GM12878 (cell line): ENCODE data around the gene MARCHF10. TPM values are rescaled to one million over a fixed set of nuclear protein-coding genes. Genes with fewer than 3 reads are reported as not detected.

Source experiments
- ATAC-seq: fragments of 200-7000 bp; cut with Tn5 transposase; 3 replicates; pipeline ENCODE4 v1.9.1; 2020; ENCODE audit warnings: mild to moderate bottlenecking, moderate library complexity
- BruUV-seq: library from RNA; stranded (reverse); fragments of 400-500 nt; replicated peaks from 2 replicates; lab custom pipeline; 2021; lab: Mats Ljungman, UMichigan
- CTCF ChIA-PET: fragments of 300-600 bp; sonication (Branson Sonifier 250); formaldehyde crosslinking; extraction: SDS; loops from one replicate; lab custom pipeline; 2021; ENCODE audit warnings: inconsistent platforms; lab: Yijun Ruan, JAX
- POLR2A ChIA-PET: fragments of 350-600 bp; formaldehyde crosslinking; extraction: SDS; loops from one replicate; lab custom pipeline; 2021; ENCODE audit warnings: inconsistent platforms; lab: Charles Lee
- RAD21 ChIA-PET: fragments of 300-600 bp; sonication (Branson Sonifier 250); formaldehyde crosslinking; loops from one replicate; lab custom pipeline; 2023; ENCODE audit warnings: antibody characterized with exemption; ENCODE audit not compliant: unreplicated experiment; lab: Charles Lee
- SMC1A ChIA-PET: fragments of 300-600 bp; sonication (Branson Sonifier 250); formaldehyde crosslinking; loops from one replicate; lab custom pipeline; 2023; ENCODE audit not compliant: unreplicated experiment, uncharacterized antibody; lab: Charles Lee
- DNase-seq: peaks from one replicate; pipeline ENCODE4 v3.0.0-alpha.2; 2011; ENCODE audit warnings: low read depth, low spot score
- FAIRE-seq: peaks from 3 replicates; lab custom pipeline; 2011; peaks lifted over from hg19 to GRCh38; lab: Jason Lieb, UNC
- H2AFZ ChIP-seq: 2 replicates; pipeline ENCODE4 v1.6.0; 2011; ENCODE audit warnings: low read depth, low read length, control low read depth; ENCODE audit not compliant: control insufficient read depth
- H3K27ac ChIP-seq: 2 replicates; pipeline ENCODE4 v1.5.1; 2011; ENCODE audit warnings: control low read depth; ENCODE audit not compliant: control insufficient read depth, insufficient read depth
- H3K27me3 ChIP-seq, 2 experiments: replicated peaks in 1 of 2; 2 replicates each; pipeline versions ENCODE4 v1.6.0 to v1.6.1; 2011; ENCODE audit warnings: low read length in 1 of 2; ENCODE audit not compliant: control insufficient read depth in 2 of 2, insufficient read depth in 2 of 2
- H3K36me3 ChIP-seq, 2 experiments: 2 replicates each; pipeline ENCODE4 v1.5.1; 2011; ENCODE audit warnings: low read length in 1 of 2; ENCODE audit not compliant: control insufficient read depth in 2 of 2, insufficient read depth in 2 of 2
- H3K4me1 ChIP-seq: 2 replicates; pipeline ENCODE4 v1.6.1; 2011; ENCODE audit warnings: mild to moderate bottlenecking, low read length, moderate library complexity, mixed read lengths; ENCODE audit not compliant: control insufficient read depth, insufficient read depth
- H3K4me2 ChIP-seq: 2 replicates; pipeline ENCODE4 v1.6.0; 2011; ENCODE audit warnings: control low read depth; ENCODE audit not compliant: control insufficient read depth, insufficient read depth
- H3K4me3 ChIP-seq: fragments of 200-600 bp; sonication (generic); 2 replicates; pipeline ENCODE4 v1.5.1; 2016
- H3K79me2 ChIP-seq: 2 replicates; pipeline ENCODE4 v1.6.0; 2011; ENCODE audit warnings: low read length; ENCODE audit not compliant: control insufficient read depth, insufficient read depth
- H3K9ac ChIP-seq: 2 replicates; pipeline ENCODE4 v1.8.0; 2011; ENCODE audit warnings: low read length, control low read depth, mixed read lengths; ENCODE audit not compliant: control insufficient read depth, insufficient read depth
- H3K9me3 ChIP-seq: replicated peaks from 3 replicates; pipeline ENCODE4 v1.5.1; 2011; ENCODE audit warnings: mild to moderate bottlenecking, low read length; ENCODE audit not compliant: control insufficient read depth, insufficient read depth
- H4K20me1 ChIP-seq: 2 replicates; pipeline ENCODE4 v1.6.0; 2011; ENCODE audit not compliant: control insufficient read depth, insufficient read depth
- LARP7 ChIP-seq: fragments of 450-650 bp; IDR thresholded peaks from 2 replicates; pipeline ENCODE4 v1.6.1; 2017; ENCODE audit warnings: mild to moderate bottlenecking
- PAX5 ChIP-seq: IDR thresholded peaks from 2 replicates; pipeline ENCODE4 v1.6.1; 2011; ENCODE audit warnings: low read depth, low read length, borderline replicate concordance
- RB1 ChIP-seq: fragments of 450-650 bp; formaldehyde crosslinking; IDR thresholded peaks from 2 replicates; pipeline ENCODE4 v1.6.1; 2017; ENCODE audit warnings: mild to moderate bottlenecking, borderline replicate concordance
- RCOR1 ChIP-seq: conservative IDR thresholded peaks from 2 replicates; pipeline ENCODE4 v1.6.1; 2012; ENCODE audit warnings: low read depth, low read length, improper control_type of control experiment
- WGBS: methylation state at CpG from one replicate; pipeline ENCODE4 v1.1.6; 2016; ENCODE audit warnings: low lambda C conversion rate; ENCODE audit not compliant: insufficient replicate concordance, insufficient coverage; ENCODE audit errors: missing lambda C conversion rate; 5-methylcytosine and 5-hydroxymethylcytosine counted together
- in situ Hi-C: fragments of 300-500 bp; cut with MboI; formaldehyde crosslinking; loops from 9 replicates; pipeline ENCODE4 v1.14.3; 2018; ENCODE audit warnings: mixed read lengths
- intact Hi-C: fragments of 100-400 bp; cut with micrococcal nuclease; formaldehyde crosslinking; loops from one replicate; pipeline ENCODE4 v1.14.2; 2022; ENCODE audit not compliant: unreplicated experiment
- polyA plus RNA-seq, 11 experiments: library from polyadenylated mRNA; depleted of rRNA in 4 of 11; unstranded in 6 of 11; stranded (reverse) in 5 of 11; fragments of >200 nt; fragmentation: Nextera tagmentation in 4 of 11; fragmentation: Illumina TruSeq in 1 of 11; extraction: Ambion mirVana in 4 of 11; extraction: Trizol in 1 of 11; gene quantifications; 1 replicate in 1 of 11; 2 replicates in 10 of 11; pipeline versions ENCODE4 v1.2.1 to v1.2.3, GENCODE V29; 2011 to 2016; ENCODE audit warnings: inconsistent platforms in 2 of 11, missing spikeins in 2 of 11, low read depth in 1 of 11
- total RNA-seq, 4 experiments: library from RNA; depleted of rRNA in 3 of 4; stranded (reverse); fragments of >200 nt in 3 of 4; fragmentation: Illumina TruSeq in 1 of 4; extraction: Trizol in 1 of 4; gene quantifications; 2 replicates each; pipeline versions ENCODE4 v1.2.1 to v1.2.3, GENCODE V29; 2013 to 2021

MARCHF10 gene
- total and polyA plus RNA-seq, 10 of the 15 experiments (the other 5 are each of a cell fraction or from before 2014, with no cell fraction given): 0.11 to 0.24 TPM; not detected in 8

- TF ChIP-seq RCOR1: no peak
- TF ChIP-seq PAX5: no peak
- no peak for TF ChIP-seq RB1
Measured at GRCh38 chr17:62706598-62707424, 101.3 kb downstream of the MARCHF10 start (continued).

DNA sequence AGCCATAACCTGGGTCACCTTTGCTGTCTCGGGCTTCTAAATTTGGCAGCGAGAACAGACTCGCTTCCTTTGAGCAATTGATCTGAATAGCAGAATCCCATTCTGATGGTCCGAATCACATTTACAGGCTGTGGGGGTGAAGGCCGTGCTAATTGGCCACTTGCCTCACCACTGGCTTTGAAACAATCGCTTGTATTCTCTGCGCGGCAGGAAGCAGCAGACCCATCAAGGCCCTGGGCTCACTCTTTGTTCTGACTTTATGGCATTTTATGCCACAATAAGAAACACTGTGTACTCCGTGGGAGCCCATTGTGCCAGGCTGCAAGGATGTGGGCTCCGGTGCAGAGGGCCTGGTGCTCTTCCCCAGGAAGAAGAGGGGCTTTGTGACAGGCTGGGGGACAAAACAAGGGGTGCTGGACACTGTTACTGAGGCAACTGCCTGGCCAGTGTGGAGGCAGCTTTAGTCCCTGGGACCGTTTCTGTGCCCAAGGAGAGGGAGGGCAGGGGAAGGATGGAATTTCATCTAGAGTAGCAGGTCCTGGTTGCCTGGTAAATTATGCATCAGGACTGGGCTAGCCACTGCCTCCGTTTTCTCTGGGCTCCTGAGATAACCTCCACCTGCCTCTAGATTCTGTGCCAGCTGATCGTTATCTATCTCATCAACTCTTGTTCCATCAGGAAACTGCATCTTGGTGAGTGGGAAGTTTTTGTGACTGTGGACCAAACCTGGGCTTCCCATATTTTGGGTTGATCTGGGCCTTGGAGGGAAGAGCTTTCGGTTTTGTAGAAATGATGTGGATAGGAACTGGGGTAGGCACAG lies 102.1 kb downstream of the MARCHF10 start:
- H3K4me1 ChIP-seq: no peaks in the 10 kb centered on the region
- H2AFZ ChIP-seq: no peak overlapping the region
- ChIA-PET CTCF (no interaction called here), SMC1A (no interaction called here), POLR2A (no interaction called here), RAD21 (no interaction called here)
- no peaks in the 10 kb centered on the region for H3K36me3 ChIP-seq
- H3K9ac ChIP-seq: no peak overlapping the region
- no peak overlapping the region for H3K27ac ChIP-seq
- BruUV-seq: no TSS peak
- no peak for ATAC-seq
- no peak for DNase-seq
- peaks cover 7% of the 10 kb centered on the region; the same call in 2 of the 3 replicates for H3K9me3 ChIP-seq
- in situ Hi-C loops: no loop called here
- intact Hi-C loops: no loop called here
- 68% methylated on average over 14 of the region's 14 CpGs for WGBS
- H4K20me1 ChIP-seq: no peaks in the 10 kb centered on the region
- H3K79me2 ChIP-seq: no peaks in the 10 kb centered on the region
- H3K4me3 ChIP-seq: no peak overlapping the region
- no peak for TF ChIP-seq LARP7
- FAIRE-seq: no peak
- H3K27me3 ChIP-seq: peaks cover 2 to 8% of the 10 kb centered on the region in 2 experiments; a peak in 2 of 4 replicates
- no peak overlapping the region for H3K4me2 ChIP-seq
